ENCODE data around the gene TNRC18.

The TNRC18 gene

DNA sequence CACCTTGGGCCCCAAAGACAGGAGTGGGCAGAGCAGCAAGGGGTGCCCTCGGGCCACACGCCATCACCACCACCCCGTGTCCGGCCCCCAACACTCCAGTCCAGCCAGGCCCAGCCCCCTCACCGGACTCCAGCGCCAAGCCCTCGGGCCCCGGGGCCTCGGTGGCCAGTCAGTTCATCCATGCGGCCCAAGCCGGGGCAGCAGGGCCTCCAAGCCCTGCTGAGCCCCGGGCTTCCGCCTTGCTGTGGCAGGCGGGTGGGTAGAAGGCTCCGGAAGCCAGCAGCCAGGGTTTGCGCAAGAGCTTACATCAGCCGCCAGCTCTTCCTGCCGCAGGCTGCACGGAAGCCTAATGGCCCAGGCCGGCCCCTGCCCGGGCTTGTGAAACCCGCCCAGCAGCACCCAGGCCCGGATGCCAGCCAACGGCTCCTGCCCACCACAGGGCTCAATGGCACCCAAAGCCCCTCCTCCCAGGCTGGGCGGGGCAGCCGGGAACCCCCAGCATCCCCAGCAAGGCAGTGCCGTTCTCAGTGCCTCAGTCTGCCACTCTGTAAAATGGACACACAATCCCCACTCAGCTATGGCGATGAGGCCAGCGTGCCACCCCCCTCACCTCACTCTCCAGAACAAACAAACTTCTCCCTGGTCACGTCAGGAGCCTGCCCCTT lies 26.5 kb downstream of the TNRC18 start:
- peak; percentile 97 for DNase-seq

GRCh38 chr7:5396542-5396941 lies 27.1 kb downstream of the TNRC18 start:
- peak; percentile 78 for DNase-seq

GRCh38 chr7:5395246-5395645 lies 28.4 kb downstream of the TNRC18 start:
- DNase-seq, result no peak

GRCh38 chr7:5394264-5395105 lies 29.1 kb downstream of the TNRC18 start:
- DNase-seq, result no peak

- DNase-seq, result no peak
Measured at GRCh38 chr7:5393748-5394147, 29.9 kb downstream of the TNRC18 start.

GRCh38 chr7:5393328-5393727 lies 30.3 kb downstream of the TNRC18 start:
- no peak for DNase-seq

GRCh38 chr7:5390918-5391317 lies 32.7 kb downstream of the TNRC18 start:
- DNase-seq, result no peak

DNA sequence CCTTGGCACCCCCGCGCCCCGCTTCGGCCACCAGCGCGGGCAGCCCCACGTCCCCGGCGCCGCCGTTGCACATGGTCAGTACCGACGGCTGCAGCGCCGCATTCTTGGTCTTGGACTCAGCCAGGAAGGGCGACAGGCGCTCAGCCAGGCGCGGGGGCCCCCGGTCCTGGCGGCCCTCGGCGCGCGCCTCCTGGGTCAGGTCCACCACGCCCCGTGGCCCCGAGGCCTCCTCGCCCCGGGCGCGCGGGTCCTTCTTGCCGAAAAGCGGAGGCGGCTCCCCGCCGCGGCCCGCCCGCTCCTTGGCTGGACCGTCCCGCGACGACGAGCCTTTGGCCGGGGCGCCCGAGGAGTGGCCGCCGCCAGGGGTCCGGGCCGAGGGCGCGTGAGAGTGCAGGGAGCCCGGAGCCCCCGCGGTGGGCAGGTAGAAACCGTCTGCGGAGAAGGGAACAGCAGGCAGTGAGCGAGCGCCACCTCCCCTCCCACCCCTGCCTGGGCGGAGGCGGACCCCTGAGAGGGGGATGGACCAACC lies 34.7 kb downstream of the TNRC18 start:
- no peak for DNase-seq

DNA sequence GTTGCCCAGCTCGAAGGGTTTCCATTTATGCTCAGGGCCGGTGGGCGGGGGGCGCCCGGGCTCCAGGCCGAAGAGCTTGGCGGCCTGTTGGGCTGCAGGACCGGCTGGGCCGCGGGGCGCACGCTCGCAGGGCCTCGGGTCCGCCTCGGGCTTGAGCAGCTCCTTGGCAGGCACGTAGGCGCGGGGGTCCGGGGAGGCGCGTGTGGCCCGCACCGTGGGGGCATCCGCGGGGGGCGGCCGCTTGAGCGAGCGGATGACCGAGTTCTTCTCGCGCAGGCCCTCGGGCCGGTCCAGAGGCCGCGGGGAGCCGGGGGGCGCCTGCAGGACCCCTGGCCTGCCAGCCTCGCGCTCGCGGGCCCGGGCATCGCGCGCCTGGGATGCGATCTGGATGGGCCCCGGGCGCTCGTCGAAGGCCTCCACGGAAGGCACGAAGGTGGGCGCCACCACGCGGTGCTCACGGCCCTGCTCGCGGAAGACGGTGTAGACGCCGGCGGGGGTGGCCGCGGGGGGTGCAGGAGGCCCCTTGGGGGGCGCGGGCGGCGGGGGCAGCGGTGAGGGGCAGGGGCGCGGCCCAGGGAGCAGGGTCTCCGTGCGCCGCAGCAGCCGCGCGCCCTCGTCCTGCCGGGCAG lies 35.2 kb downstream of the TNRC18 start:
- DNase-seq, result no peak

DNA sequence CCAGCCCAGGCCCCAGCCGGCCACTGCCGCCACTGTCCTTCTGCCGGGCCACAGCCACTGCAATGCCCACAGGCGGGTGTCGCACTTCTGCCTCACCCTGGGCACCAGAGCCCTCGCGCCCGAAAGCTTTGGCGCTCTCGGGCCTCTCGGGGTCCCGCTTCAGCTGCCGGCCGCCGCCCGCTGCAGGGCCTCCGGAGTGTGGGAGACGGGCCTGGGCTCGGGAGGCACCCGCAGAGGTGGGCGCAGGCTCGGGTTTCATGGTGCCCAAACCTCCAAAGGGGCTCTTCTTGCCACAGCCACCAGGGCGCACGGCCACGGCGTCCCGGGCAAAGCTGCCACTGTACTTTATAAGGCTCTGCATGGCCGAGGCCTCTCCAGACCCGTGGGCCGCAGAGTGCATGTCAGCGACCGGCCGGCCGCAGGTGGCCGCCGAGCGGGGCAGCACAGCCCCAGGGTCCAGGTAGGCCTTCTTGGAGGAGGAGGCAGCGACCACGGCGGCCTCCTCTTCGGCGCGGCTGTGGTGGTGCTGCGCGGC lies 35.9 kb downstream of the TNRC18 start:
- DNase-seq, result no peak

GRCh38 chr7:5384618-5385017 lies 39.0 kb downstream of the TNRC18 start:
- DNase-seq, result no peak

GRCh38 chr7:5383314-5384098 lies 40.1 kb downstream of the TNRC18 start:
- DNase-seq, result no peak

- DNase-seq, result no peak
Measured at GRCh38 chr7:5382281-5382892, 41.2 kb downstream of the TNRC18 start.

DNA sequence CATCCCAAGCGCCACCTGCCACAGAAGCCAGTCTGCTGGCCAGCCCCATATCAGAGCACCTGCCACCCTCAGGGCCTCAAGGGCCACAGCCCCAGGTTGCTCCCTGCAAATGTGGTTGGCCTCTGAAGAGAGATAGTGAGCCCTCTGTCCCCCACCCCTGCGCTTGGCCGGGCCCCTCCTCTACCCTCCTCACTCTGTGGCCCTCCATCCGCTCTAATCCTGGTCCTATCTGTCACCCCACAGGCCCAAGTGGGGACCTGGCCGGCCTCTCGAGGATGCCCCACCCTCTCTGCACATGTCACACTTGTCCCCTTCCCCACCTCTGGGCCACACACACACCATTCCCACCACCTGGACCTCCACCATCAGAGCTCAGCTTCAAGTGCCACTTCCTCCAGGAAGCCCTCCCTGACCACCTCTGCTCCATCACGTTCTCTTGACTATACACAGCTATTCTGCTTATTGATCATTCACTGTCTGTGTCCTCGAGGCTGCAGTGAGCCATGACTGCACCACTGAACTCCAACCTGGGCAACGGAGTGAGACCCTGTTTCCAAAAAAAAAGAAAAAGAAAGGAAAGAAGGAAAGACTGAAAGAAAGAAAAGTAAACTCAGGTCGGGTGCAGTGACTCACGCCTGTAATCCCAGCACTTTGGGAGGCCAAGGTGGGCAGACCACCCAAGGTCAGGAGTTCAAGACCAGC lies 42.4 kb downstream of the TNRC18 start:
- no peak for DNase-seq

- no peak for DNase-seq
Measured at GRCh38 chr7:5380350-5381070, 43.1 kb downstream of the TNRC18 start.

DNA sequence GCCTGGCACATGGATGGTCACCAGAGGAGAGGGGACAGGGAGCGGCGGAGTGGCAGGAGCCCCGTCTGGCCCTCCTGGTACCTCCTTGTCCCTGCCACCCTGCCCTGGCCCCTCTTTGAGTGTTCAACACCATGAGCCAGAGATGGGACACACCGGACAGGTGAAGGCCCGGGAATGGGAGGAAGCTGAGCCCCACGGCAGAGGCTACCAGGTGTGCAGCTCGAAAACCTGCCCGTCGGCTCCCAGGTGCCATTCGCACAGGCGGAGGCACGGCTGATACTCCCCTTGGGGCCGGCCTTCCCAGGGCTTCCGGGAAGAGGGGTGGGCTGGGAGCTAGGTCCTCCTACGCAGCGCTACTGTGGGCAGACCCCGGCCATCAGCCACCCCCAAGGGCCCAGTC lies 44.1 kb downstream of the TNRC18 start:
- DNase-seq, result no peak

GRCh38 chr7:5377816-5378215 lies 45.8 kb downstream of the TNRC18 start:
- DNase-seq, result no peak

DNA sequence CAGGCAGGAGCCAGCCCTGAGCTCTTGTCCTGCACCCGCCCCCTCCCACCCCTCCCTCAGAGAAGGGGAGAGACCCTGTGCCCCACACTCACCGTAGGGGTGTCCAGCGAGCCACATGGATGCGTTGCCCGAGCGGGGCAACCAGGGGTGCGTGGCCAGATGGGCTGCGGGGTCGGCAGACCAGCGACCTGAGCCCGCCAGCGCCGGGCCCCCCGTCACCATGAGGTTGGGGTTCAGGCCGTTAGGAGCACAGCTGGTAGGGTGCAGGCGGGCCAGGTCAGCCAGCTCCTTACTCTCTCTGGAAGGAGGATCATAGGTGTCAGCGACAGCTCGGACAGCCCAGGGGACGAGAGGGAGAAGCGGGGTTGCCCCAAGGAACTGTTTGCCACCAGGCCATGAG lies 46.4 kb downstream of the TNRC18 start:
- DNase-seq, result no peak

DNA sequence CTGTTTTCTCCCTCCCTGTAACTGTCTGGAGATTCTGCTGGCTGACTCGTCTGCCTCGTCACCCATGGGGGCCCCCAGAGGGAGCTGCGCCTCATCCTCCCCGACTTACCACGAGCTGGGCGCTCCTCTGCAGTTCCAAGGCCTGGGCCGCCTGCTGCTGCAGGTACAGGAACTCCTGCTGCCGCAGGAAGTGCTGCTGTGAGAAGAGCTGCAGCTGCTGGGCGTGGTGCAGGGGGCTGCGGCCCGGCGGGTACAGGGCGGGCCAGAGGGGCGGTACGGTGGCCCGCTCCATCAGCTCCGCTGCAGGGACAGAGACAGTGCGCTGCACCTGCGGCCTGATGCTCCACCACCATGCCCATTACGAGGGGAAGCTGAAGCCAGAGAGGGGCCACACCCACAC lies 47.7 kb downstream of the TNRC18 start:
- no peak for DNase-seq

- DNase-seq, result no peak
Measured at GRCh38 chr7:5374464-5374863, 49.2 kb downstream of the TNRC18 start.

- no peak for DNase-seq
Measured at GRCh38 chr7:5373300-5373699, 50.3 kb downstream of the TNRC18 start.

All from RPMI8226 (cell line).